Fibroblast of skin of right biceps (primary cell): Measurements from ENCODE around the gene ANKRD23.
"Not testable (repeated sequence)": the region's sequence is repeated elsewhere in the genome, so short reads cannot be mapped to it uniquely, and the experiment has no call there.

Experiments
- DNase-seq: peaks from one replicate; pipeline ENCODE4 v3.0.0-alpha.2; 2013

Gene ANKRD23

DNA sequence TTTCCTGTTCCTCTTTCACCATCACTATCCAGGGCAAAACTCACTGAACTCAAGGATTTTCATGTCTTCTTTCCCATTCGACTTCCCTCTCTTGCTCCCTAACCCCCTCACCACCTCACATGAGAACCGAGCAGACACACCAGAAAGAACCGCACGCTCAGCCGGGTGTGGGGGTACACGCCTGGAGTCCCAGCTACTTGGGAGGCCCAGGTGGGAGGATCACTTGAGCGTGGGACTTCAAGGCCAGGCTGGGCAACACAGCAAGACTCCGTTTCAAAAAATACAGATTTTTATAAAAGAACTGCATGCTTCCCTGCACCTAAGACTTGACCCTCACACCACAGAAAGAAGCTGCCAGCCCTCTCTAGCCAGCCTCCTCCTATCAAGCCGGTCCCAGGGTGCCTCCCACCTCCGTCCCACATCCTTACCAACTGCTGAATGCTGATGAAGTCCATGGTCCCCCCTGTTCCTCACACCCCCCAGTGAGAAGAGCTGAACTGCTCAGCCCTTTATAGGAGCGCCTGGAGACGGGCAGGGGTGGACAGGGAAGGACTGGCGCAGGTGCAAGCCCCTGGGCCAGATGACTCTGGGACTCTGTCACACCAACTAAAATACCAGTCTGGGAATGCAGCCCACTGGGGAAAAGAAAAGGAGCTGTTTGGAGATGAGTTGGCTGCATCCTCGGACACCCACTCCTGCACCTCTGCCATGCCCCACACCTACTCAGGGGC lies at the start of gene ANKRD23:
TSS of gene ANKRD23 (minus strand) at position 484 of the 731 bp plus-strand sequence. CDS start at position 455, 29 bp downstream.
- DNase-seq: no peak

DNA sequence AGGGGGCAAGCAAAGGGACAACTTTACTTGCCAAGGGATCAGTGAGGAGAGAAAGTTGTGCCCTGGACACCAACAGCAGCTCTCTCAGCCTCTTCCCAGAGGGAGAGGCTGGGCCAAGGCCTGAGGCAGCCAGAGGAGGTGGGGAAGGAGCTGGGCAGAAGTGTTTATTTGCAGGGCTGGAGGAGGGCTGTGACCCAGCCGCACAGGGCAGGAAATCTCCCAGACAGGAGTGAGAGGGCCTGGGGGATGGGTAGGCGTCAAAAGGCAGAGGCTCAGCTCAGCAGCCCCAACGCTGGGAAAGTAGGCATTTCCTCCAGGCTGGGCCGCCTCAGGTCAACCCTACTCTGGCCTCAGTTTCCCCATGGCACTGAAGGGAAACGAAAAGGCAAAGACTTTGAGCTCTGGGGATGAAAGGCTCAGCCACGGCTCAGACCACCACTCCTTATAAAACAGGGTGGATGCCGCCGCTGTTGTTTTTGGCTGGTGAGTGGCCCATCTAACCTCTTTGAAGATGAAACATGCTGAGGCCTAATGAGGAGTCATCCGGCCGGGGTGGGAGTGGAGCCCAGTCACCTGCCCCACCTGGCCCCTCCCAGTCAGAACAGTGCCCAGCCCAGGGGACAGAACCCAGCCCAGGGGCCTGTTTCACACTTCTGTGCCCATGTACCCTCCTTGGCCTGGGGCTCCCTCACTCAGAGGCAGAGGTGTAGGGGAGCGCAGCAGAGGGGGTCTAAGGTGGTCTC lies 47.9 kb upstream of the ANKRD23 start:
- no peak for DNase-seq

GRCh38 chr2:96890726-96891385 lies 47.0 kb upstream of the ANKRD23 start:
- DNase-seq: no peak

GRCh38 chr2:96890252-96890651 lies 46.4 kb upstream of the ANKRD23 start:
- no peak for DNase-seq

GRCh38 chr2:96889502-96889901 lies 45.7 kb upstream of the ANKRD23 start:
- not testable (repeated sequence) for DNase-seq

- no peak for DNase-seq
Measured at GRCh38 chr2:96888072-96889011, 44.5 kb upstream of the ANKRD23 start.

DNA sequence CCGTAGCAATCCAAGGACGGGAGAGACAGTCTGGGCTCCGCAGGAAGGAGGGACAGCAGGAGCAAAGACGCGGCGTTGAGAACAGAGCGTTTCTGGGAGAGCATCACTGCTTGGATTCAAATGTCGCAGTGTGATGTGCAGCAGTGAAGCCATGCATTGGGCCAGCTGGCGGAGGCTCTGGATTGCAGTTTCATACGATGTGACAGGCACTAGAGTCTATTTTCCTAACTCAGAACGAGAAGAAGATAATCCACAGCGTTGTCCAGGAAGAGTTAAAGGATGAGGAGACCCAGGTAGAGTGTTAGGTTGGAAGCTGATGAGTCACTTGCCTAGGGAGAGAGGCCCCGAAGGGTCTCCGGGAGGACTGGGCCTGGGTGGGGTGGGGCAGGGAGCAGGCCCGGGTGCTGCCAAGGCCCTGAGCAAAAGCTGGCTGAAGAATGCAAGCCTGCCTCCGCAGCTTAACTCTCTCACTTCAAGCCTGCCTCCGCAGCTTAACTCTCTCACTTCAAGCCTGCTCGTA lies 43.7 kb upstream of the ANKRD23 start:
- DNase-seq: no peak

GRCh38 chr2:96885432-96886347 lies 41.9 kb upstream of the ANKRD23 start:
- DNase-seq: no peak

GRCh38 chr2:96884299-96885094 lies 40.7 kb upstream of the ANKRD23 start:
- DNase-seq: no peak

DNA sequence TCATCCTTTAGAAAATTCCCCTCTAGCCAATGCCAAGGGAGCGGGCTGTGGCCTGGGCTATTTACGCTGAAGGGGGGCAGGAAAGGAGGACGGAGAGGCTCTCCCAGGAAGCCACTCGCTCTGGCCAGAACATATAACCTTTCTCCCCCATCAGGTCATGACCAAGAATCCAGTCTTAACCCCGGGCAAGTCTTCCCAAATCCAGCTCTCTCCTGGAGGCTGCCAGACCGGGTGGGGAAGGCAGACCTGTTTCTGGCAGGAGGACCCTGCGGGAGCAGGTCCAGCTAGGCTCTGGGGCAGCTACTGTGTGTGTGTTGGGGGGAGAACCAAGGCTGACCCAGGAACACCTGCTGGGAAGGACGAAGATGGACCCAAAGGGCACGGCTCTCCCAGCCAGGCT lies 39.5 kb upstream of the ANKRD23 start:
- no peak for DNase-seq

DNA sequence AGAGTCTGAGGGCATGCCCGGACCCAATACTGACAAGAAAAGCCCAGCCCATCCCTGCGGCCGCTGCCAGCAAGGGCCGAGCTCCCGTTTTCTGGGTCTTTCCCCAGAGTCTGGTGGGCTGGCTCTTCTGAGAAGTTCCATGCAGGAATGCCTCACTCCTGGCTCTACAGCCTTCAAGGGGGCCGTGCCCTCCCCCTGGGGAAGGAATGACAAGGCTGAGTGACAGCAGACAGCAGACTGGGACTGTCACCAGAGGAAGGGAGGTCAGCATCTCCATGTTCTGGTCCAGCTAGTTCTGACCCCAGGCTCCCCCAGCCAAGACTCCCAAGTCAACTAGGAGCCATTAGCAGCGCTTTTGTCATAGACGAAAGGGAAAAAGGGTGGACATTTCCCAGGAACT lies 39.1 kb upstream of the ANKRD23 start:
- no peak for DNase-seq

DNA sequence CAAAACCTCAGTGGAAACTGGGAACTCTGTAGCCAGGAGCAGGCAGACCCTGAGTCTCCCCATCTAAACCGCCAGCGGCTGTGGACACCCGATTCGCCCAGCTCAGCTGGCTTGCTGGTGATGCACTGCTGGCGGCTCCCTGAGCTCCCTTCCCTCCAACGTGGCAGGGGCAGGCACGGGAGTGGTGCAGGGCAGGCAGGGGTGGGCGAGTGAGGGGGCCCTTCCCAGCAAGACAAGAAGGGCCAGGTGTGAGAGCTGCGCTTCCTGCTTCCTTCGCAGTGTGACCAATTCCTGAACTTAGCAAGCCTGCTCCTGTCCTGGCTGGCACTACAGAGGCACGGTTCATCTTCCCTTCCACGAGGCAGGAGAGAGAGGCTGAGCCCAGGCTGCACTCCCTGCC lies 38.4 kb upstream of the ANKRD23 start:
- no peak for DNase-seq

- DNase-seq: no peak
Measured at GRCh38 chr2:96881349-96882195, 37.8 kb upstream of the ANKRD23 start.

- DNase-seq: no peak
Measured at GRCh38 chr2:96880891-96881273, 37.1 kb upstream of the ANKRD23 start.

- DNase-seq: no peak
Measured at GRCh38 chr2:96879545-96880040, 35.8 kb upstream of the ANKRD23 start.

DNA sequence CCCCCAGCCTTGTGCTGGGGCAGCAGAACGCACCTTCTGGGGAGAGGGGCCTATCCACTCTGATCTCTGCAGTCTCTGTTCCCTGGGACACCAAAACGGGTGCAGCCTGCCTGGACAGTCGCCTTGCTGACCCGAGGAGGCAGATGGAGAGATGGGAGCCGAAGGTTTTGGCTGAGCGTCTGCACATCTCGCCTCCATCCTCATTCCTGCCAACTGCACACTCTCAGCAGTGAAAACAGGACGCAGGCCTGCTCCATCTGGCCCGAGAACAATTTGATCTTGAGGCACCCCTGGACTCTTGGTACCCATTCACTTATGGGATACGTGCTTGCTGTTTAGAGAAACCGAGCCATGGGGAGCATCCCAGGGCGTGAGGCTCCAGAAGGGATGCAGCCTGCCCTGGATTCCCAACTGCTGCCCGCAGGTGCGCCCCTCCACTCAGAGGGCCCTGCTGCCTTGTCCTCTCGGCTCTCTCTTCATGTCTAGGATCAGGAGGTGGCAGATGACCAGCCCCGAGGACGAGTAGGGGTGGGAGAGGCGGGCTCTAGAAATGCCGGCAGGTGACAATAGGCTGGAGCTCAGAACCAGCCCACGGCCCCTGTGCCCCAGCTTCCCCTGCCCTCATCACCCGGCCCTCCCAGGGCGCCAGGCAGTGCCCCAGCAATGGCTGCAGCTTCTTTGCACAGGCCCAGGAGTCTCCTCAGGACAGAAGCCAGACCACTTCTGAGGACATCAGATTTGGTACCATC lies 35.1 kb upstream of the ANKRD23 start:
- DNase-seq: no peak

- no peak for DNase-seq
Measured at GRCh38 chr2:96878171-96878570, 34.4 kb upstream of the ANKRD23 start.

DNA sequence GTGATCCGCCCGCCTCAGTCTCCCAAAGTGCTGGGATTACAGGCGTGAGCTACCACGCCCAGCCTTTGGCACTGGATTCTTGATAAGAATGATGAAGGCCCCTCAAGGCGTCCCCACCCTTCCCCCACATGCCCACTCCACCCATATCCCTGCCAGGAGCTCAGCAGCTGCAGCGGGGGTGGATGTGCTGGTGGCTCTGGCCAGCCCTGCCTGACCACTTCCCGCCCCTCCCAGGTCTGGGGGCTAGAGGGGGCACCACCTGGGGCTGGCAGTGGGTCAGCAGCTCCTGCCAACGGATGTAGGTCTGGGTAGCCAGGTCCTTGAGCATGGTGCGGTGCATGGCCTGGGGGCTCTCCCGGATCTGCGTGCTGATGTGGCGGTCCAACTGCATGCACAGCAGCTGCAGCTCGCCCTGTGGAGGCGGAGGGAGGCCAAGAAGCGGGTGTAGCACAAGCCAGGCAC lies 33.8 kb upstream of the ANKRD23 start:
- DNase-seq: no peak
